Frontal cortex (tissue), 4 donors: ENCODE measurements around the gene SLC9C2. TPM values are rescaled to one million over a fixed set of nuclear protein-coding genes. Genes with fewer than 3 reads are reported as not detected.
"Not testable (repeated sequence)": the region's sequence is repeated elsewhere in the genome, so short reads cannot be mapped to it uniquely, and the experiment has no call there.

Experiments used
- DNase-seq, 2 donors: peaks; one replicate each; pipeline ENCODE4 v3.0.0; 2012; ENCODE audit warnings: low spot score in 2 of 2
- FAIRE-seq: peaks from 2 replicates; lab custom pipeline; 2012; peaks lifted over from hg19 to GRCh38; lab: Jason Lieb, UNC
- total RNA-seq: library from RNA; depleted of rRNA; stranded (reverse); fragments of >200 nt; gene quantifications from one replicate; pipeline ENCODE4 v1.2.3, GENCODE V29; 2014
- donor health status: control.
- donor health status: control.
- donor health status: control.

Gene SLC9C2
- total RNA-seq, 1 donor from 2014 or later, result 3.7 TPM

DNA sequence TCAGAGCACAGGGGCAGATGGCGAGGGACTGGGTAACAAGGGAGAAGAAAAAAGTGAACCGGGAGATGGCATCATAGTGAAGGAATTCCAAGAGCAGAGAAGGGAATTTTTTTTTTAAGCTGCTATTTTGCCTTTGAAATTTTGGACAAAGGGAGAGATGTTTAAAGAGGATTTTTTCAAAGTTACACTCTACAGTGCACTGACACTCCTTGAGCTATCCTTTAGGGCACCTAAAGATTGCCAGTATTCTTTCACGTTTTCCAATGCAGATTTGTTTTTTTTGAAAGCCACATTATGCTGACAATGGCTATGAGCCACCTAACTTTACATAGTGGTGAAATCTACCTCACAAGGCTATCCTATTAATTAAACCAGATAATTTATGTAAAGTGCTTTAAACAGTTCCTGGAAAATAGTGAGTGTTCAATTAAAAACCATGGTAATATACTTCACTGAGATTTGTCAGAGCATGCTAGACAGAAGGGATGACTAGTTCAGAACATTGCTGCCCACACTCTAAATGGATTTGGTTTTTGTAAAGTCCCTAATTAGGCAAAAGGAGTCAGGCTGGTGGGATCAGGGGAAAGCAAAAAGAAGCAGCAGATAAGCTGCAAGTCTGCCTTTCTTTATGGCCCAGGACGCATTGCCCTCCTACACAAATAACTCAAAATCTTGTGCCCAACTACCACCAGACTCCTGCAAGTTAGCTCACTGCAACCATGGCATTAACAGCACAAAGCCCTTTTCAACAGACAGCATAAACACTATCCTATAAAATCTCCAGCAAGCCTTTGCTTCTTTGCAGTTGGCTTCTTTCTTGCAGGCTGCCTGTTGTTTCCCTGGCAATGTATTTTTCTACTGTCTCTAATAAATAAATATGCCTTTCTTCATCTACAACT lies 71.8 kb downstream of the SLC9C2 start:
- no peak for DNase-seq

GRCh38 chr1:173529106-173529505 lies 73.8 kb downstream of the SLC9C2 start:
- no peak for DNase-seq
- no peak for FAIRE-seq

More for the DNA sequence above, 71.8 kb downstream of the SLC9C2 start:
- FAIRE-seq, result no peak

DNA sequence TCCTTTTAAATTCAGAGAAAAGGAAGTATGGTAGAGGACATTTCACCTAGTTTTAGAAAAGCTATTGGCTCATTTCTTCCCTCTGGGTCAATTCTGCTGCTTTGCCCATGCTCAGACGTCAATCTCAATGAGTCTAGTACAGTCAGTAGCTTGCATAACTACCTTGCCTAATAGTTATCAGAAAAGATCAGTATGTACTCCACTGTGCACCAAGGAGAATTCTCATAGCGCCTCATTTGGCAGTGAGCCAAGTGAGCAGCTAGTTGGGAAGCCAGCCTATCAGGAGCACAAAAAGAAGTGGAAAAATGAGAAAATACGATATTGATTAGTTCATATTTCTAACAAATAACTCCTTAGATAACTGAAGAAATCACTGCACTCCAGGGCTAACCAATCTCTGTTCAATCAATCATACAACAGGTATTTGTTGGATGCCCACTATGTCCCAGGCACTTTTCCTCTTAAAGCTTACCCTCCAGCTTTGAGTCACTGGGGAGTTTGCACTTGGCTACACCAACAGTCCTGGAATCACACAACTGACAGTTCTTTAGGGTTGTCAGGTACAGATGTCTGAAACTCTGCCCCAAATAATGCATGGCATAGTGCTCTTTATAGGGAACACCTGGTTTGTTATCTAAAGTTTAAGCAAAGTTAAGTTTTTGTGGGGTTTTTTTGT lies 75.6 kb downstream of the SLC9C2 start:
- FAIRE-seq (no peak), DNase-seq (no peak)

GRCh38 chr1:173525926-173526325 lies 76.9 kb downstream of the SLC9C2 start:
- DNase-seq (no peak), FAIRE-seq (no peak)

DNA sequence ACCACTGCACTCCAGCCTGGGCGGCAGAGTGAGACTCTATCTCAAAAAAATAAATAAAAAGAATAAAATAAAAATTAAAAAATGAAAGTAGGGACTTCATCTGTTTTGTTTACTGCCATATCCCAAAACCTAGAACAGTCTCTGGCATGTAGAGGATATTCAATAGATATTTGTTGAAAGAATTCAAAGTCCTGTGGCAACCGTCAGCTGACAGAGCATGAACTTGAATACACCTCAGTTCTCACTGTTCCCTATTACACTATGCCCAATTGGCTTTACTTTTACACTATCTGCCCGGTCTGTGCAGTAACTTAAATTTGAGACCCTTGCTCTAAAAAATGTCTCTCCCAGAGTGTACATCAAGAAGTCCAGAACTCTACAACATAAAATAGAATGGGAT lies 79.5 kb downstream of the SLC9C2 start:
- no peak for DNase-seq
- no peak for FAIRE-seq

DNA sequence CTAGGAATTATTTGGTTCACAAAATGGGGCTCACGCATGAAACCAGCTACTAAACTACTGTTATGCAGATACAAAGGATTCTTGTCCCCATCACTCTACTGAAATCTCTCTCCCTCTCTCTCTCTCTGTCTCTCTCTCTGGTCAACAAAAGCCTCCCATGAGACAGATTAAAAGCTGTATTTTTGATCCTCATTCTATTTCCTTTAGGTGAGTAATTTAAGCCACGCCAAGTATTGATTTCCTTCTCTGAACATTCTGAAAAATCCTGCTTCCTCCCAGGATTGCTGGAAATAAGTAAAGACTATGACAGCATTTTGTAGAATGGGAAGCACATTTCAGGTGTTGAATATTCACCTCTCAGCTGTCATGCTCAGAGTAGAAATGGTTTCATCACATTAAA lies 82.1 kb downstream of the SLC9C2 start:
- FAIRE-seq (no peak), DNase-seq (no peak)

- not testable (repeated sequence) for FAIRE-seq, DNase-seq
Measured at GRCh38 chr1:173514503-173514902, 88.4 kb downstream of the SLC9C2 start.

- DNase-seq, result no peak
- no peak for FAIRE-seq
Measured at GRCh38 chr1:173509797-173510196, 93.1 kb downstream of the SLC9C2 start.

DNA sequence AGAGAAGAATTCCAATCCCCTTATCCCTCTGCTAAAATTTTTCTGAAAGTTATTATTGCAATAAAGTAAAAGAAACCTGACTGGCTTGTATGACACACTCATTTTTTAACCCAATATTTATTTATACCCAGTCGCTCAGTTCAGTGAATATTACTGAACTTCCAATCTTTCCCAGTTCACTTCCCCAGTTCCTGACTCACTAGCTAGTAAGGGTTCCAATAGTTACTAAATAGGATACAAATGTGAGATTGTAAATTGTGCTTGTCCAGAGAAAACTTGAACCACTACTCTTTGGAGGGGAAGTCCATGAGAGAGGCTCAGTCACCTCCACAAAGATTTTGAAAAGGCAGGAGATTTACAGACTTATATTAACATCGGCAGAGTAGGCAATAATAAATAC lies 94.3 kb downstream of the SLC9C2 start:
- DNase-seq, result no peak
- FAIRE-seq, result no peak

DNA sequence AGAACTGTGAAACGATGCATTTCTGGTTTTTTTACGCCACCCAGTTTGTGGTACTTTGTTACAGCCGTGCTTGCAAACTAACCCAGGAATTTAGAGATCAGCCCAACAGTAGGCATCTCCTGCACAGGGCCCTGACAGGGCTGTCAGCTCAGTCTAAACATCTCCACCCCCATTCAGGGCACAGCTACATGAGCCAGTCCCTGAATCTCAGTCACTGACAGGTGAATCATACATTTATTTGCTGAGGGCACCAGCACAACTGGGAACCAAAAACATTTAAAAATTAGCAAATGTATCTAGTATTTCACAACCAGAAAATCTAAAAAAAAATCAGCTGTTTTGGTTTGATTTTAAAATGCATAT lies 95.0 kb downstream of the SLC9C2 start:
- DNase-seq, result no peak
- no peak for FAIRE-seq

GRCh38 chr1:173507205-173507846 lies 95.5 kb downstream of the SLC9C2 start:
- DNase-seq (no peak), FAIRE-seq (no peak)

GRCh38 chr1:173506437-173506836 lies 96.4 kb downstream of the SLC9C2 start:
- FAIRE-seq (no peak), DNase-seq (no peak)

- FAIRE-seq (no peak), DNase-seq (no peak)
Measured at GRCh38 chr1:173505391-173505790, 97.5 kb downstream of the SLC9C2 start.

DNA sequence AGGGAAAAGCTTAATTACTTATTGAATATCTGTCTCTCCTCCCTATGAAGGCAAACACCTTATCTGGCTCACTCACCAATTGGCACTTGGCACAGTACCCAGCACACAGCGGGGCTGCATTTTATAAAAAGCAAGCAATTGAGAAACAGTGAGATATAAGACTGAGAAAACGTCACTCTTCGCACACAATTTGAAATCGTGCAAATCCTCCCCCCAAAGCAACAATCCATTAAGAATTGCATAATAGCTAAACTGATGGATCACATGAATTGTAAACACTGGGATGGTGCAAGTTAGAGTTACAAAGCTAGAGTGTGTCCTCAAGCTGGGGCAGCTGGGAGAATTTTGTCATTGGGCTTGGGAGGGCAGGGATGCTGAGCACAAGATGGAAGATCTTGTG lies 98.6 kb downstream of the SLC9C2 start:
- FAIRE-seq, result no peak
- DNase-seq, result no peak

- FAIRE-seq, result no peak
- no peak for DNase-seq
Measured at GRCh38 chr1:173503391-173503790, 99.5 kb downstream of the SLC9C2 start.

GRCh38 chr1:173502104-173502503 lies 100.8 kb downstream of the SLC9C2 start:
- no peak for FAIRE-seq
- no peak for DNase-seq

- FAIRE-seq (no peak), DNase-seq (no peak)
Measured at GRCh38 chr1:173499729-173500128, 103.1 kb downstream of the SLC9C2 start.

DNA sequence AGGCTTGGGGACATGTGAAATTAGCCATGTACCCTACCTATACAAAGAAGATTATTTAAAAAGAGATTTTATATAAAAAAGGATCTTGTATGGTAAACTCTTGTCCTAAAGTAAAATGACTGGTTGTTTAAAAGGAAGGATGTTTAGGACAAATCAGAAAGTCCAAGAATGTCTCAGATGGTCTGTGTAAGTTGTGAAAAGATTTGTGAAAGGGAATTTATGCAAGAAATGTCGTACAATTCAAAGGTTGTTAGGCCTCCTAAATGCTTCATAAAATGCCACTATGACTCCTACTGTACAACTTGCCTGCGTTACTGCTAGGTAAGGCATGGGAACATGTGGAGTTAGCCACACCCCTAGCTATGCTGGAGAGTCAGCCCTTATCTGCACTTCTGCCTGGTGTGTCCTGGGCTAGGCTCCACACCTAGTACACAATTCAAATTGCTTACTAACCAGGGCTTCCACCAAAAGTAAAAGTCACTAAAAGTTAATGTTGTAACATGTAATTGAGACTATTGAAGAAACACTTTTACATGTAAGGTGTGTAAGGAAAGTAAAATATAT lies 106.0 kb downstream of the SLC9C2 start:
- FAIRE-seq, result no peak

GRCh38 chr1:173495609-173496267 lies 107.1 kb downstream of the SLC9C2 start:
- no peak for DNase-seq
- no peak for FAIRE-seq

More for the DNA sequence above, 106.0 kb downstream of the SLC9C2 start:
- DNase-seq, result no peak

GRCh38 chr1:173493125-173493524 lies 109.7 kb downstream of the SLC9C2 start:
- not testable (repeated sequence) for DNase-seq, FAIRE-seq
